A673 (cell line): ENCODE measurements around the gene SWT1. TPM values are rescaled to one million over a fixed set of nuclear protein-coding genes. Genes with fewer than 3 reads are reported as not detected.

ENCODE experiments used
- BruUV-seq: library from RNA; stranded (reverse); fragments of 400-500 nt; replicated peaks from 2 replicates; lab custom pipeline; 2021; lab: Mats Ljungman, UMichigan
- CTCF ChIA-PET: fragments of 300-600 bp; sonication (Branson Sonifier 250); formaldehyde crosslinking; loops from one replicate; lab custom pipeline; 2022; ENCODE audit warnings: antibody characterized with exemption; lab: Charles Lee
- POLR2A ChIA-PET: fragments of 300-600 bp; sonication (Branson Sonifier 250); formaldehyde crosslinking; loops from one replicate; lab custom pipeline; 2022; ENCODE audit warnings: antibody characterized with exemption; ENCODE audit not compliant: low non-redundant PET; lab: Charles Lee
- DNase-seq: peaks from one replicate; pipeline ENCODE4 v3.0.0-alpha.2; 2015; ENCODE audit warnings: low spot score
- H3K27ac ChIP-seq: fragments of 200-600 bp; sonication (generic); 2 replicates; pipeline ENCODE4 v1.5.1; 2016; ENCODE audit warnings: mixed run types, low read depth, mild to moderate bottlenecking, mixed read lengths, antibody characterized with exemption, low read length; ENCODE audit not compliant: poor library complexity, severe bottlenecking
- H3K27me3 ChIP-seq: fragments of 200-600 bp; sonication (generic); replicated peaks from 2 replicates; pipeline ENCODE4 v1.6.1; 2017; ENCODE audit warnings: mixed run types, low read depth, mild to moderate bottlenecking, mixed read lengths, antibody characterized with exemption, low read length; ENCODE audit not compliant: insufficient read depth, poor library complexity
- H3K36me3 ChIP-seq: fragments of 200-600 bp; sonication (generic); 2 replicates; pipeline ENCODE4 v1.6.1; 2016; ENCODE audit warnings: mixed run types, mild to moderate bottlenecking, mixed read lengths, antibody characterized with exemption, low read length; ENCODE audit not compliant: insufficient read depth, poor library complexity, severe bottlenecking
- H3K4me1 ChIP-seq: fragments of 200-600 bp; sonication (generic); 2 replicates; pipeline ENCODE4 v1.6.1; 2017; ENCODE audit warnings: mixed run types, mild to moderate bottlenecking, mixed read lengths, antibody characterized with exemption, low read length; ENCODE audit not compliant: insufficient read depth, poor library complexity, severe bottlenecking
- H3K4me3 ChIP-seq: fragments of 200-600 bp; sonication (generic); 2 replicates; pipeline ENCODE4 v1.5.1; 2016; ENCODE audit warnings: low read depth, mixed run types, mild to moderate bottlenecking, mixed read lengths, low read length; ENCODE audit not compliant: poor library complexity, severe bottlenecking
- H3K9me3 ChIP-seq: fragments of 200-600 bp; sonication (generic); 2 replicates; pipeline ENCODE4 v1.6.1; 2016; ENCODE audit warnings: mixed run types, low read depth, mild to moderate bottlenecking, mixed read lengths, antibody characterized with exemption, low read length; ENCODE audit not compliant: poor library complexity, severe bottlenecking
- CTCF ChIP-seq: fragments of 300-800, 200-600 bp; sonication (generic); conservative IDR thresholded peaks from 2 replicates; pipeline ENCODE4 v1.5.1; 2017; ENCODE audit warnings: low read depth, mild to moderate bottlenecking, antibody characterized with exemption, low read length, moderate library complexity, mixed read lengths
- EZH2 ChIP-seq: fragments of 200-600 bp; sonication (generic); IDR thresholded peaks from 2 replicates; pipeline ENCODE4 v1.6.1; 2017; ENCODE audit warnings: borderline replicate concordance, low read depth, mild to moderate bottlenecking, mixed read lengths, antibody characterized with exemption, low read length; ENCODE audit not compliant: poor library complexity, severe bottlenecking
- intact Hi-C: fragments of 100-400 bp; cut with micrococcal nuclease; formaldehyde crosslinking; loops from one replicate; pipeline ENCODE4 v1.10.0; 2022; ENCODE audit not compliant: unreplicated experiment
- total RNA-seq: library from RNA; stranded (reverse); gene quantifications from 2 replicates; pipeline ENCODE4 v1.2.3, GENCODE V29; 2021

The SWT1 gene
- total RNA-seq, 1 experiment from 2014 or later: 3.3 TPM

GRCh38 chr1:185308126-185308525 lies 151.2 kb downstream of the SWT1 start:
- peak overlapping the region; percentile 15 for H3K27ac ChIP-seq
- ChIA-PET POLR2A (interaction anchor here (0.8 kb wide), 1 partner anchor 9 kb away, joined by 3 read pairs; no protein-coding TSS in a partner anchor), CTCF (no interaction called here)
- DNase-seq: no peak
- intact Hi-C loops: loop anchor here (10.0 kb wide), 1 partner anchor 1017 kb away; no protein-coding TSS in a partner anchor
- H3K36me3 ChIP-seq: peaks cover 95% of the 10 kb centered on the region
- BruUV-seq: no TSS peak
- no peaks in the 10 kb centered on the region for H3K27me3 ChIP-seq
- H3K9me3 ChIP-seq: no peaks in the 10 kb centered on the region
- H3K4me3 ChIP-seq: no peak overlapping the region
- H3K4me1 ChIP-seq: peaks cover 31% of the 10 kb centered on the region
- TF ChIP-seq EZH2 (no peak), CTCF (no peak)

- TF ChIP-seq EZH2 (no peak), CTCF (no peak)
- intact Hi-C loops: loop anchor here (10.0 kb wide), 1 partner anchor 1015 kb away; no protein-coding TSS in a partner anchor
- POLR2A ChIA-PET: interaction anchor here (0.6 kb wide), 1 partner anchor 354 kb away, joined by 5 read pairs; no protein-coding TSS in a partner anchor
- Histone ChIP-seq H3K27me3 (no peaks in the 10 kb centered on the region), H3K4me3 (no peak overlapping the region), H3K4me1 (peaks cover 31% of the 10 kb centered on the region), H3K36me3 (peaks cover 85% of the 10 kb centered on the region), H3K9me3 (no peaks in the 10 kb centered on the region), H3K27ac (no peak overlapping the region)
- DNase-seq: peak; percentile 66
- CTCF ChIA-PET: no interaction called here
- no TSS peak for BruUV-seq
These were observed 152.6 kb downstream of the SWT1 start for GRCh38 chr1:185309566-185309965.

GRCh38 chr1:185311589-185312225 lies 154.7 kb downstream of the SWT1 start:
- peak overlapping the region; percentile 95 for H3K4me3 ChIP-seq
- BruUV-seq: no TSS peak
- H3K27ac ChIP-seq: peak overlapping the region; percentile 0
- H3K36me3 ChIP-seq: peaks cover 74% of the 10 kb centered on the region
- H3K9me3 ChIP-seq: no peaks in the 10 kb centered on the region
- CTCF ChIA-PET: no interaction called here
- no peaks in the 10 kb centered on the region for H3K27me3 ChIP-seq
- TF ChIP-seq CTCF: no peak
- TF ChIP-seq EZH2: no peak
- POLR2A ChIA-PET: no interaction called here
- H3K4me1 ChIP-seq: peaks cover 31% of the 10 kb centered on the region
- no peak for DNase-seq
- intact Hi-C loops: no loop called here
